HepG2 (cell line): ENCODE results near the gene ZNF512B. TPM values are rescaled to one million over a fixed set of nuclear protein-coding genes. Genes with fewer than 3 reads are reported as not detected.

ENCODE experiments used
- BHLHE40 ChIP-seq: IDR thresholded peaks from 2 replicates; pipeline ENCODE4 v1.6.1; 2011; ENCODE audit warnings: low read length, improper control_type of control experiment
- DR1 ChIP-seq: sonication (generic); formaldehyde crosslinking; IDR thresholded peaks from 2 replicates; pipeline ENCODE4 v1.8.0; 2021; ENCODE audit warnings: mild to moderate bottlenecking, missing genetic modification reagents, inconsistent platforms
- FOXC1 ChIP-seq: sonication (generic); formaldehyde crosslinking; IDR thresholded peaks from 2 replicates; pipeline ENCODE4 v1.8.0; 2022; ENCODE audit warnings: mild to moderate bottlenecking, missing genetic modification reagents, borderline replicate concordance
- HDAC1 ChIP-seq: sonication (generic); formaldehyde crosslinking; IDR thresholded peaks from 2 replicates; pipeline ENCODE4 v1.5.1; 2020; ENCODE audit warnings: mild to moderate bottlenecking, missing genetic modification reagents
- HNRNPL ChIP-seq: fragments of 200-400 bp; formaldehyde crosslinking; IDR thresholded peaks from 2 replicates; pipeline ENCODE4 v1.6.1; 2017; ENCODE audit warnings: mild to moderate bottlenecking, low read depth, low read length
- IRX3 ChIP-seq: sonication (generic); formaldehyde crosslinking; IDR thresholded peaks from 2 replicates; pipeline ENCODE4 v1.8.1; 2023; ENCODE audit warnings: mild to moderate bottlenecking, low read depth, missing genetic modification reagents, borderline replicate concordance
- KAT7 ChIP-seq: IDR thresholded peaks from 2 replicates; pipeline ENCODE4 v1.6.1; 2018; ENCODE audit warnings: borderline replicate concordance, missing compliant biosample characterization
- KMT2A ChIP-seq: sonication (generic); formaldehyde crosslinking; IDR thresholded peaks from 2 replicates; pipeline ENCODE4 v1.4.0; 2020; ENCODE audit warnings: missing genetic modification reagents
- MAFG ChIP-seq: sonication (generic); formaldehyde crosslinking; IDR thresholded peaks from 2 replicates; pipeline ENCODE4 v1.5.1; 2020; ENCODE audit warnings: mild to moderate bottlenecking, missing genetic modification reagents
- RAD21 ChIP-seq: fragments of 450-650 bp; formaldehyde crosslinking; IDR thresholded peaks from 2 replicates; pipeline ENCODE4 v1.5.0; 2020; ENCODE audit warnings: mild to moderate bottlenecking
- RBFOX2 ChIP-seq: fragments of 200-400 bp; formaldehyde crosslinking; IDR thresholded peaks from 2 replicates; pipeline ENCODE4 v1.6.1; 2017; ENCODE audit warnings: low read depth, mild to moderate bottlenecking, low read length
- SNRNP70 ChIP-seq: fragments of 200-400 bp; formaldehyde crosslinking; IDR thresholded peaks from 2 replicates; pipeline ENCODE4 v1.6.1; 2017; ENCODE audit warnings: mild to moderate bottlenecking, low read depth, low read length, moderate library complexity
- TFE3 ChIP-seq: IDR thresholded peaks from 2 replicates; pipeline ENCODE4 v1.6.1; 2016
- THYN1 ChIP-seq: sonication (generic); formaldehyde crosslinking; IDR thresholded peaks from 2 replicates; pipeline ENCODE4 v1.8.1; 2023; ENCODE audit warnings: low read depth, mild to moderate bottlenecking, moderate library complexity, missing genetic modification reagents, borderline replicate concordance
- ZBTB34 ChIP-seq: sonication (generic); formaldehyde crosslinking; IDR thresholded peaks from 2 replicates; pipeline ENCODE4 v1.8.0; 2022; ENCODE audit warnings: mild to moderate bottlenecking, missing genetic modification reagents
- ZNF276 ChIP-seq: sonication (generic); formaldehyde crosslinking; IDR thresholded peaks from 2 replicates; pipeline ENCODE4 v1.4.0; 2020; ENCODE audit warnings: mild to moderate bottlenecking, low read depth, missing genetic modification reagents
- ZNF280D ChIP-seq: sonication (generic); formaldehyde crosslinking; IDR thresholded peaks from 2 replicates; pipeline ENCODE4 v1.5.1; 2020; ENCODE audit warnings: mild to moderate bottlenecking, missing genetic modification reagents
- ZNF33A ChIP-seq: sonication (generic); formaldehyde crosslinking; IDR thresholded peaks from 2 replicates; pipeline ENCODE4 v1.5.1; 2020; ENCODE audit warnings: missing genetic modification reagents, mild to moderate bottlenecking, moderate library complexity, borderline replicate concordance
- ZNF770 ChIP-seq: sonication (generic); formaldehyde crosslinking; IDR thresholded peaks from 2 replicates; pipeline ENCODE4 v1.5.0; 2020; ENCODE audit warnings: mild to moderate bottlenecking, missing genetic modification reagents
- polyA plus RNA-seq, 8 experiments: library from polyadenylated mRNA; depleted of rRNA in 3 of 8; stranded (reverse) in 7 of 8; unstranded in 1 of 8; fragments of >200 nt; fragmentation: Illumina TruSeq in 4 of 8; extraction: Trizol in 4 of 8; gene quantifications; 2 replicates each; pipeline versions ENCODE4 v1.2.1 to v1.2.3, GENCODE V29; 2011 to 2016; ENCODE audit warnings: low read depth in 4 of 8, missing spikeins in 1 of 8, mixed read lengths in 1 of 8; ENCODE audit not compliant: insufficient read depth in 1 of 8
- total RNA-seq, 5 experiments: library from RNA; depleted of rRNA; stranded (reverse); fragments of >200 nt; fragmentation: Illumina TruSeq; extraction: Trizol; gene quantifications; 2 replicates each; pipeline ENCODE4 v1.2.3, GENCODE V29; 2016; ENCODE audit warnings: low read depth in 1 of 5

Gene ZNF512B
- total and polyA plus RNA-seq, 2 of the 13 experiments (the other 11 are each of a cell fraction or from before 2014, with no cell fraction given), result 11.5 to 30.6 TPM

- TF ChIP-seq TFE3 (CRISPR knock-in tag) (peak; percentile 68), IRX3 (no peak), HNRNPL (peak; percentile 82), ZNF276 (CRISPR knock-in tag) (peak; percentile 37; the same call in 1 of the 2 replicates), RBFOX2 (peak; percentile 86), KAT7 (CRISPR knock-in tag) (peak; percentile 94), SNRNP70 (no peak), THYN1 (no peak), FOXC1 (CRISPR knock-in tag) (peak; percentile 52), ZNF280D (CRISPR knock-in tag) (peak; percentile 74; the same call in 1 of the 2 replicates), RAD21 (CRISPR knock-in tag) (peak; percentile 99), MAFG (no peak), ZNF770 (CRISPR knock-in tag) (peak; percentile 82), ZBTB34 (CRISPR knock-in tag) (no peak), KMT2A (CRISPR knock-in tag) (peak; percentile 75), HDAC1 (CRISPR knock-in tag) (peak; percentile 98), BHLHE40 (peak; percentile 87), DR1 (CRISPR knock-in tag) (peak; percentile 78), ZNF33A (CRISPR knock-in tag) (no peak)
Measured at GRCh38 chr20:63973636-63974401, 4.1 kb upstream of the ZNF512B start (continued).
